Measurements from ENCODE around the gene CPM.

DNA sequence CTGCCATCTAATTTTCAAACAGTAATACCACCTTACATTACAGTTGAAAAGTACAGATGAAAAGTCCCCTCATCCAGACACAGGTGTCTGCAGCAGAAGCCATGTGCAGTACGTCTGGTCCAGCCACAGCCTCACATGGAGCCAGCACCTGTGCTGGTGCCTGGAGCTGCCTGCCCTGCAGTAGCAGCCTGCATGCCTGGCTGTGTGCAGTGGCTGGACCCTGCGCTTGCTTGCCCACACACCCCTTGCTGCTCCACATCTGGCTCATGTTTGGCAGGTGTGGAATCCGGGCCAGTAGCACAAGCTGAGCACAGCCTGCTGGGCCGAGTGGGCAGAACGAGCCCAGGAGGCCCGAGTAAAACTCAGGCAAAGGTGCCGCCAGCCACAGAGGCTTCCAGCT is 21.8 kb upstream of the CPM start:
- TF ChIP-seq, protein P1, sequence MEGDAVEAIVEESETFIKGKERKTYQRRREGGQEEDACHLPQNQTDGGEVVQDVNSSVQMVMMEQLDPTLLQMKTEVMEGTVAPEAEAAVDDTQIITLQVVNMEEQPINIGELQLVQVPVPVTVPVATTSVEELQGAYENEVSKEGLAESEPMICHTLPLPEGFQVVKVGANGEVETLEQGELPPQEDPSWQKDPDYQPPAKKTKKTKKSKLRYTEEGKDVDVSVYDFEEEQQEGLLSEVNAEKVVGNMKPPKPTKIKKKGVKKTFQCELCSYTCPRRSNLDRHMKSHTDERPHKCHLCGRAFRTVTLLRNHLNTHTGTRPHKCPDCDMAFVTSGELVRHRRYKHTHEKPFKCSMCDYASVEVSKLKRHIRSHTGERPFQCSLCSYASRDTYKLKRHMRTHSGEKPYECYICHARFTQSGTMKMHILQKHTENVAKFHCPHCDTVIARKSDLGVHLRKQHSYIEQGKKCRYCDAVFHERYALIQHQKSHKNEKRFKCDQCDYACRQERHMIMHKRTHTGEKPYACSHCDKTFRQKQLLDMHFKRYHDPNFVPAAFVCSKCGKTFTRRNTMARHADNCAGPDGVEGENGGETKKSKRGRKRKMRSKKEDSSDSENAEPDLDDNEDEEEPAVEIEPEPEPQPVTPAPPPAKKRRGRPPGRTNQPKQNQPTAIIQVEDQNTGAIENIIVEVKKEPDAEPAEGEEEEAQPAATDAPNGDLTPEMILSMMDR (IDR thresholded peaks at IDR 0.05; ENCODE audit: low read depth, low read length, missing input control), result no peak
- no peak for TF ChIP-seq RAD21 (IDR thresholded peaks at IDR 0.05)
- no peak for TF ChIP-seq FOXA1 (IDR thresholded peaks at IDR 0.05)
- TF ChIP-seq TAF1 (conservative IDR thresholded peaks at IDR 0.05), result no peak
- no peak for TF ChIP-seq GABPA (IDR thresholded peaks at IDR 0.05 in 1 of 2, conservative IDR thresholded peaks at IDR 0.05 in 1 of 2)
- TF ChIP-seq, protein P2, sequence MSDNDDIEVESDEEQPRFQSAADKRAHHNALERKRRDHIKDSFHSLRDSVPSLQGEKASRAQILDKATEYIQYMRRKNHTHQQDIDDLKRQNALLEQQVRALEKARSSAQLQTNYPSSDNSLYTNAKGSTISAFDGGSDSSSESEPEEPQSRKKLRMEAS (IDR thresholded peaks at IDR 0.05), result no peak
- TF ChIP-seq, protein P3, sequence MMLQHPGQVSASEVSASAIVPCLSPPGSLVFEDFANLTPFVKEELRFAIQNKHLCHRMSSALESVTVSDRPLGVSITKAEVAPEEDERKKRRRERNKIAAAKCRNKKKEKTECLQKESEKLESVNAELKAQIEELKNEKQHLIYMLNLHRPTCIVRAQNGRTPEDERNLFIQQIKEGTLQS (IDR thresholded peaks at IDR 0.05), result no peak
